Liver (tissue), 9 donors: Measurements from ENCODE around the gene ZC3H8. TPM values are rescaled to one million over a fixed set of nuclear protein-coding genes. Genes with fewer than 3 reads are reported as not detected.

Source experiments
- DNase-seq: peaks from one replicate; pipeline ENCODE4 v3.0.0-alpha.2; 2017; ENCODE audit warnings: low spot score
- H3K27ac ChIP-seq, 2 donors: one replicate each; pipeline ENCODE4 v1.7.0; 2013; ENCODE audit warnings: inconsistent platforms in 2 of 2, low read length in 2 of 2, control low read depth in 1 of 2, low read depth in 1 of 2, mild to moderate bottlenecking in 1 of 2
- H3K27me3 ChIP-seq, 4 donors: one replicate each; pipeline versions ENCODE4 v1.6.1 to v1.7.0; 2013; ENCODE audit warnings: low read length in 3 of 4, inconsistent platforms in 1 of 4, mild to moderate bottlenecking in 1 of 4, moderate library complexity in 1 of 4; ENCODE audit not compliant: control insufficient read depth in 4 of 4, insufficient read depth in 4 of 4
- H3K36me3 ChIP-seq, 4 donors: one replicate each; pipeline versions ENCODE4 v1.6.1 to v1.7.0; 2013; ENCODE audit warnings: low read length in 3 of 4, mild to moderate bottlenecking in 3 of 4, low read depth in 1 of 4, moderate library complexity in 1 of 4; ENCODE audit not compliant: control insufficient read depth in 4 of 4, insufficient read depth in 3 of 4
- H3K4me1 ChIP-seq, 4 donors: one replicate each; pipeline versions ENCODE4 v1.6.1 to v1.7.0; 2013; ENCODE audit warnings: low read length in 3 of 4, mild to moderate bottlenecking in 3 of 4, moderate library complexity in 1 of 4; ENCODE audit not compliant: control insufficient read depth in 4 of 4, insufficient read depth in 4 of 4
- H3K4me3 ChIP-seq, 3 donors: one replicate each; pipeline versions ENCODE4 v1.6.1 to v1.7.0; 2013; ENCODE audit warnings: low read length in 3 of 3, control low read depth in 1 of 3, low read depth in 1 of 3, mild to moderate bottlenecking in 1 of 3
- H3K9ac ChIP-seq, 2 donors: one replicate each; pipeline ENCODE4 v1.7.0; 2013; ENCODE audit warnings: low read length in 2 of 2, mild to moderate bottlenecking in 2 of 2, moderate library complexity in 2 of 2, control low read depth in 1 of 2, low read depth in 1 of 2
- H3K9me3 ChIP-seq, 4 donors: one replicate each; pipeline versions ENCODE4 v1.6.1 to v1.7.0; 2013; ENCODE audit warnings: low read length in 3 of 4; ENCODE audit not compliant: control insufficient read depth in 4 of 4
- ATF3 ChIP-seq: IDR thresholded peaks from 2 replicates; pipeline ENCODE4 v1.6.1; 2016; ENCODE audit warnings: antibody characterized with exemption
- CTCF ChIP-seq: fragments of 150-350 bp; IDR thresholded peaks from 2 replicates; pipeline ENCODE4 v1.5.1; 2017; ENCODE audit warnings: improper control_type of control experiment, low read depth, low read length; ENCODE audit not compliant: missing input control
- EGR1 ChIP-seq, 2 donors: IDR thresholded peaks; 2 replicates each; pipeline ENCODE4 v1.6.1; 2016 to 2018; ENCODE audit warnings: antibody characterized with exemption in 2 of 2, low read depth in 2 of 2
- FOXA1 ChIP-seq: IDR thresholded peaks from 2 replicates; pipeline ENCODE4 v1.6.1; 2016; ENCODE audit warnings: antibody characterized with exemption
- FOXA2 ChIP-seq: IDR thresholded peaks from 2 replicates; pipeline ENCODE4 v1.6.1; 2016; ENCODE audit warnings: antibody characterized with exemption
- GABPA ChIP-seq, 2 donors: IDR thresholded peaks in 1 of 2; conservative IDR thresholded peaks in 1 of 2; 2 replicates each; pipeline ENCODE4 v1.6.1; 2016; ENCODE audit warnings: antibody characterized with exemption in 2 of 2, mild to moderate bottlenecking in 1 of 2, moderate library complexity in 1 of 2
- HNF4A ChIP-seq, 2 donors: conservative IDR thresholded peaks; 2 replicates each; pipeline ENCODE4 v1.6.1; 2016; ENCODE audit warnings: antibody characterized with exemption in 2 of 2, mild to moderate bottlenecking in 2 of 2
- HNF4G ChIP-seq: IDR thresholded peaks from 2 replicates; pipeline ENCODE4 v1.6.1; 2016; ENCODE audit warnings: antibody characterized with exemption
- JUND ChIP-seq, 2 donors: IDR thresholded peaks; 2 replicates each; pipeline ENCODE4 v1.6.1; 2016; ENCODE audit warnings: antibody characterized with exemption in 2 of 2
- MAX ChIP-seq: IDR thresholded peaks from 2 replicates; pipeline ENCODE4 v1.6.1; 2016; ENCODE audit warnings: antibody characterized with exemption
- NR2F2 ChIP-seq: IDR thresholded peaks from 2 replicates; pipeline ENCODE4 v1.6.1; 2016; ENCODE audit warnings: antibody characterized with exemption
- RAD21 ChIP-seq, 2 donors: IDR thresholded peaks; 2 replicates each; pipeline ENCODE4 v1.6.1; 2016; ENCODE audit warnings: antibody characterized with exemption in 2 of 2, mild to moderate bottlenecking in 2 of 2
- REST ChIP-seq: IDR thresholded peaks from 2 replicates; pipeline ENCODE4 v1.6.1; 2016; ENCODE audit warnings: antibody characterized with exemption, mild to moderate bottlenecking
- SP1 ChIP-seq: IDR thresholded peaks from 2 replicates; pipeline ENCODE4 v1.6.1; 2018; ENCODE audit warnings: antibody characterized with exemption, mild to moderate bottlenecking
- TAF1 ChIP-seq: conservative IDR thresholded peaks from 2 replicates; pipeline ENCODE4 v1.6.1; 2016; ENCODE audit warnings: antibody characterized with exemption, mild to moderate bottlenecking
- YY1 ChIP-seq: IDR thresholded peaks from 2 replicates; pipeline ENCODE4 v1.6.1; 2016; ENCODE audit warnings: antibody characterized with exemption, mild to moderate bottlenecking
- ZBTB33 ChIP-seq: IDR thresholded peaks from 2 replicates; pipeline ENCODE4 v1.6.1; 2016; ENCODE audit warnings: antibody characterized with exemption
- WGBS: extraction: QIAGEN DNeasy Blood & Tissue Kit; methylation state at CpG from one replicate; pipeline ENCODE4 v1.1.7; 2013; 5-methylcytosine and 5-hydroxymethylcytosine counted together
- polyA plus RNA-seq, 2 donors: library from polyadenylated mRNA; stranded (reverse) in 1 of 2; unstranded in 1 of 2; fragments of 200-250 nt in 1 of 2; fragments of >200 nt in 1 of 2; fragmentation: Nextera tagmentation in 1 of 2; extraction: Ambion mirVana in 1 of 2; gene quantifications; one replicate each; pipeline versions ENCODE4 v1.2.1 to v1.2.3, GENCODE V29; 2013 to 2015
- total RNA-seq, 2 donors: library from RNA; depleted of rRNA; stranded (reverse); fragments of >200 nt; gene quantifications; one replicate each; pipeline ENCODE4 v1.2.3, GENCODE V29; 2014
- donor health status: healthy.
- donor health status: healthy.
- donor health status: healthy.
- donor health status: healthy.
- donor health status: healthy.

ZC3H8 gene
- total and polyA plus RNA-seq, 4 donors, result 2.4 to 8.9 (median 6.5) TPM

- WGBS, result 93% methylated on average over 8 of the region's 8 CpGs
- no peak for TF ChIP-seq CTCF
- TF ChIP-seq JUND (IDR thresholded peaks at IDR 0.05), result no peak
- TF ChIP-seq YY1, result no peak
- no peak for TF ChIP-seq FOXA1
- TF ChIP-seq MAX, result no peak
- no peak for TF ChIP-seq HNF4A (conservative IDR thresholded peaks at IDR 0.05)
- TF ChIP-seq TAF1, result no peak
- TF ChIP-seq ATF3, result no peak
- TF ChIP-seq ZBTB33, result no peak
- no peak for TF ChIP-seq FOXA2
- no peak for TF ChIP-seq NR2F2
- no peak for TF ChIP-seq GABPA (IDR thresholded peaks at IDR 0.05 in 1 of 2, conservative IDR thresholded peaks at IDR 0.05 in 1 of 2)
- no peak for TF ChIP-seq RAD21 (IDR thresholded peaks at IDR 0.05)
- TF ChIP-seq REST, result no peak
- TF ChIP-seq HNF4G, result no peak
- no peak for TF ChIP-seq SP1
- TF ChIP-seq EGR1 (IDR thresholded peaks at IDR 0.05; ENCODE audit: low read depth in 2 of 2), result no peak
- Histone ChIP-seq H3K36me3 (no peaks in the 10 kb centered on the region), H3K27ac (no peak overlapping the region), H3K9ac (no peak overlapping the region), H3K9me3 (no peaks in the 10 kb centered on the region), H3K27me3 (no peaks in the 10 kb centered on the region), H3K4me1 (peaks cover 0 to 8% (median under 1%) of the 10 kb centered on the region in 4 donors), H3K4me3 (no peak overlapping the region)
- DNase-seq, result no peak
Measured at GRCh38 chr2:112293636-112294401, 39.0 kb upstream of the ZC3H8 start.
